GM18499 (cell line): ENCODE measurements around the gene AKIP1.

Experiments
- ATAC-seq: cut with Tn5 transposase; IDR thresholded peaks from one replicate; pipeline ENCODE4 v1.9.1; 2021; ENCODE audit warnings: moderate number of reproducible peaks; ENCODE audit not compliant: insufficient read depth, unreplicated experiment

The AKIP1 gene

DNA sequence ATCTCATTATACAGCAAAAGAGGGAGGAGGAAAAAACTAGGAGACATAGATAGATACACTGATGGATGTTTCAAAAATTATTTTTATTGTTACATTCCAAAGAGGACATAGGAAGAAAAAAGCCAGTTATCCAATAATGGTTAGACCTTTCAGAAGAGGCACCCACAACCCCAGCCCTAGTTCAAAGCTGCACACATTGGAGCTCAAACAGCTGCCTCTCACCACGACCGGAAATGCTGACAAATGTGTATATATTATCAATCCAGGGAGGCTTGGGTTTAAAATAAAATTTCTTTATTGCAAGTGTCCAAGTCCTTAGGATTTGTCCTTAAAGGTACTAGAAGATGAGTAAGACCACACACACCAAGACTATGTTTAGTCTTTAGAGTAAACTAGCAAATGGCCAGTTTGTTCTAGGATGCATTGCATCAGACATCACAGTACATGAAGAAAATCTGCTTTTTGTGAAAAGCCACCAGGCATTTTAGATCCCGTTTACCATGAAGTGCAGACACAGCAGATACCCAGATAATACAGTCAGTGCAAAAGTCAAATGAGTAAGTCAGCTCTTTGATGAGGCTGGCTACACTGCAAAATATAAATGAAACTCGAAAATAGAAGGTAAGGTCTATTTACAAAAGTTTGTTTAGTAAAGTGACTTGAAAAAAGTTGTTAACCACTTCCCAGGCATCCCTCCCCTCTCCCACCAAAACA lies 36.4 kb downstream of the AKIP1 start:
- ATAC-seq: no peak

DNA sequence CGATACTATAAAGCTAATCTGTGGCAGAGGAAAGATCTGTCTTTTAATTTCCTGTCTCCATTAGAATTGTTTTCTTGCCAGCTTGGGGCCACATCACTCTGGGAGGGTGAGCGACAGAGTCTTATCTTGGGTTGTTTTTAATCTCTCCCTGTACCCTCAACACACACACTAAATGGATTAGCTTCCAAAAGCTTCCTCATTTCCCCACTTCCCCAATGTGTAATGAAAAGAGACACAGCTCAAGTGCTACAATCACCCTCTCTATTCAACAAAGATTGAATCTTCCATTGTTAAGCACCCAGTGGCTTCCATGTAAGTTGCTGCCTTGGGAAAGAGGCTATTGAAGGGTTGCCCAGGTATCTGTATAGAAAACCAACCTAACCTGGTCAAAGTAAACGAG lies 37.9 kb downstream of the AKIP1 start:
- ATAC-seq: no peak

DNA sequence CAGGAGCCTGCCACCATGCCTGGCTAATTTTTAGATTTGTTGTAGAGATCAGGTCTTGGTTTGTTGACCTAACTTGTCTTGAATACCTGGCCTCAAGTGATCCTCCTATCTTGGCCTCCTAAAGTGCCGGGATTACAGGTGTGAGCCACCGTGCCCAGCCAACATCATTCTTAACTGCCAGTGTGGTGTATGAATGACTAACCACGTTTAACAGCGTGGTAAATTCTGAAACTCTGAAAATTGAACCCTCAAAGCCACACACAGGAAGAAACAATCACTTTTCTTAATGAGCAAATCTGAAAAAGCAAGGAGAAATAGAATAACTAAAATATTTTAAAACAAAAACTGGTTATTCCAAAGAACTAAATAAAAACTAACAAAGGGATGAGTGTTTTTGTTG lies 45.9 kb downstream of the AKIP1 start:
- ATAC-seq: no peak

GRCh38 chr11:8959546-8960166 lies 48.7 kb downstream of the AKIP1 start:
- peak; percentile 40 for ATAC-seq

DNA sequence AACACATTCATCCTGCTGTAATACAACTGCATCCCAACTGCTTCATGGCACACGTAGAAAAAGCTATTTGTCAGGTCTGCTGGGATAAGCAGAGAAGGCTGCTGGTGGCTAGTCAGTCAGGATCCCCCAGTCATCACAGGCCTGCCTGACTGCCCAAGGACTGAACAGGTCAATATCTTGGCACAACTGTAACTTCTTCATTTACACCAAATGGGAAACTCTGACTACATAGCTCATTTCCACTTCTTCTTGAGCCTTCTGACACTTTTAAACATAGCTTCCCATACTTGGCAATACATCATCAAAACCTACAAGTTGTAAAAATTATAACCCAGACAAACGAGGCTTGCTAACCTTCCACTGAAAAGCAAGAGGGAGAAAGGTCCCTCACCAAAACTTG lies 50.4 kb downstream of the AKIP1 start:
- ATAC-seq: no peak

DNA sequence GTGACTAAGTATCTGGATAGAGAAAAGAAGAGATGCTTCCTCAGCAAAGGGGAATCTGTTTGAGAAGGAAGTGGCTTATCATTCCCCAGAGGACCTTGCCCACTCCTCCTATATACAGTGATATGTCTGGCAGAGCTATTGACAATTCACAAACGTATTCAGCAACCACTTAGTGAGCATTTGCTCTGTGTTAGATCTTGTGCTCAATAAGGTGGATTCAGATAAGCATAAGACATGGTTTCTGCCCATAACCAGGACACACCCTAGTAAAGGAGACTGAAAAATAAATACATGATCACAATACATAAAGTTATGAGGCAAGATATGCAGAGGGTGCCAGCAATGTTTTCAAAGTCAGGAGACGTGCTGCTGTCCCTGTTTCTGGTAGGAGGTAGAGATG lies 51.9 kb downstream of the AKIP1 start:
- no peak for ATAC-seq

GRCh38 chr11:8963569-8964323 lies 52.8 kb downstream of the AKIP1 start:
- peak; percentile 34 for ATAC-seq

DNA sequence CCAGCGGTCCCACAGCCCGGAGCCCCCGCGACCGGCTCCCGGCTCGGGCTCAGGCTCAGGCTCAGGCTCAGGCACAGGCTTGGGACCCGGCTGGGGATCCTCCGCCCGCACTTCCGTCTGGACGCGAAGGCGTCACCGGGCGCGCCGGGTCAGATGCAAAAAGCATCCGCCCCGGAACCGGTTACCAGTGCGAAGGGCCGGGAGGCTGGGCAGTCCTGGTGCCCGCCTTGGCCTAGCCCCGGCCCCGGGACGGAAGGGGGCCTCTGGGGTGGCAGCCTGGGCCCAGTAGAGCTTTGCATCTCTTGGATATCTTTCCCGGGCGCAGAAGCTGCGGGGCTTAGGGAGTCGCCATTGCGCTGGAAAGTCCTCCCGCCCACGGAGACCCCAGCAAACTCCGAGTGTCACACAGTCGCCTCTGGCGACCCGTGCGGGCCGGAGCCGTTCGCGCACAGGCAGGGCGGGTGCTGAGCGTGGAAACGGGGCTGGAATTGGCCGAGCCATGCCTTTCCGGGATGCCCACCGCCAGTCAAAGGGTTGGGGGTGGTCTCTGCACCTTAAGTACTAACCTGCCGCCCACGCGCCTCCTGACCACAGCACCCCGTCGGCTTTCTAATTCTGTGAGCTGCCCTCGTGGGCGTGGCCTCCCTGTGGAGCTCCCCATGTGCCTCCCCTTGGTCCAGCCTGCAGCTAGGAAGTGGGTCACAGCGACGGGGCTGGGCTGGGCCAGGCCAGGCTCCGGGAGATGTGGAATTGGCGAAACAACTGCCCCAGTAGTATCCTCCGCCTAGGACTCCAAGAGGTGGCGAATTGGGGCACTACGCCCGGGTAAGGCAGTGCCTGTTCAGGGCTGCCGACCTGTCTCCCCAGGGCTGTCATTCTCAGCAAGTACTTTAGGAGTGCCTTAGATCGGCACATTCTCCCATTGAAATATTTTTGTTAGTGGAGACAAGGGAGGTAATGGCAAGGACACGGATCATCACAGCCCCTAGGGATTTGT lies 53.6 kb downstream of the AKIP1 start, which contains the start of gene TMEM9B:
TMEM9B (minus strand) TSS at position 119 of the 997 bp plus-strand sequence. CDS start 129 bp downstream, outside the sequence.
- peak; percentile 53 for ATAC-seq

DNA sequence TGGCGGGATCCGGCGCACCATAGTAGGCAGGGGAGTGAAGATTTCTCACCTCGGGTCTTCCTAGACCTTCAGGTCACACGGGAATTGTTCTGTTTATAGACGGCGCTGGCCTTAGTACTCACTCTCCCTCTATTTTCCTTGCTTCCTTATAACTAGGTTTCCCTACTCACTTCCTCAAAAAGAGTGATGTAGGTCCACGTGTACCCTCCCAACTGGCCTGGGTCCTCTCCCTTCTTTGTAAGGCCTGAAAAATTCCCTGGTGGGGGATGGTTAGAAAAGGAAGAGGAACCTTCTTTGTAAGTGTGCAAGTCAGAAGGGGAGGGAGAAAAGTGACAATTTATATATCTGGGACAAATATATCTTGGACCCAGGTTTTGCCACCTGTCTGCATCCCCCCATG lies 56.2 kb downstream of the AKIP1 start:
- no peak for ATAC-seq
